SK-N-MC (cell line): ENCODE measurements around the gene MRPL10.

Experiments used
- EZH2 ChIP-seq: fragments of 200-600 bp; sonication (generic); IDR thresholded peaks from one replicate; pipeline ENCODE4 v1.6.1; 2017; ENCODE audit warnings: antibody characterized with exemption
- FOXP2 ChIP-seq: optimal IDR thresholded peaks from 2 replicates; pipeline ENCODE3; 2011; ENCODE audit warnings: mild to moderate bottlenecking, moderate library complexity; ENCODE audit not compliant: insufficient read depth; ENCODE audit errors: extremely low read length, control extremely low read depth
- POLR2AphosphoS5 ChIP-seq: IDR thresholded peaks from 2 replicates; pipeline ENCODE4 v1.6.1; 2012; ENCODE audit warnings: mild to moderate bottlenecking, low read depth, low read length, borderline replicate concordance

- TF ChIP-seq POLR2AphosphoS5 = no peak
- no peak for TF ChIP-seq EZH2
- no peak for TF ChIP-seq FOXP2
These were observed 54.8 kb downstream of the MRPL10 start for GRCh38 chr17:47776330-47777197.
